PC-3 (cell line): Measurements from ENCODE around the gene HTR5A. TPM values are rescaled to one million over a fixed set of nuclear protein-coding genes. Genes with fewer than 3 reads are reported as not detected.

Experiments
- ATAC-seq: fragments of 200-7000 bp; cut with Tn5 transposase; 2 replicates; pipeline ENCODE4 v1.9.1; 2020; ENCODE audit warnings: mild to moderate bottlenecking, moderate library complexity
- BruUV-seq: library from RNA; stranded (reverse); fragments of 400-500 nt; replicated peaks from 2 replicates; lab custom pipeline; 2021; lab: Mats Ljungman, UMichigan
- CTCF ChIA-PET: fragments of 300-600 bp; sonication (Branson Sonifier 250); formaldehyde crosslinking; loops from one replicate; lab custom pipeline; 2022; ENCODE audit warnings: antibody characterized with exemption; lab: Charles Lee
- POLR2A ChIA-PET: fragments of 300-600 bp; sonication (Branson Sonifier 250); formaldehyde crosslinking; loops from one replicate; lab custom pipeline; 2022; ENCODE audit warnings: antibody characterized with exemption; ENCODE audit not compliant: unreplicated experiment; lab: Charles Lee
- DNase-seq: peaks from one replicate; pipeline ENCODE4 v3.0.0-alpha.2; 2015
- H2AFZ ChIP-seq: fragments of 300-600 bp; sonication (generic); 2 replicates; pipeline ENCODE4 v1.6.0; 2016; ENCODE audit warnings: antibody characterized with exemption, low read length
- H3F3A ChIP-seq: fragments of 300-600 bp; sonication (generic); one replicate; pipeline ENCODE4 v1.6.0; 2017; ENCODE audit warnings: antibody characterized with exemption, low read length, control low read depth, mild to moderate bottlenecking; ENCODE audit not compliant: unreplicated experiment
- H3K27ac ChIP-seq: fragments of 300-600 bp; sonication (generic); 2 replicates; pipeline ENCODE4 v1.5.1; 2016; ENCODE audit warnings: mild to moderate bottlenecking, low read length
- H3K27me3 ChIP-seq: fragments of 300-600 bp; sonication (generic); 2 replicates; pipeline ENCODE4 v1.6.1; 2016; ENCODE audit warnings: low read length, mixed read lengths
- H3K36me3 ChIP-seq: fragments of 300-600 bp; sonication (generic); 2 replicates; pipeline ENCODE4 v1.6.1; 2016; ENCODE audit warnings: low read depth, mixed run types, low read length, mixed read lengths
- H3K4me1 ChIP-seq: fragments of 300-600 bp; sonication (generic); 2 replicates; pipeline ENCODE4 v1.5.1; 2016; ENCODE audit warnings: low read length; ENCODE audit not compliant: insufficient read depth
- H3K4me2 ChIP-seq: fragments of 300-600 bp; sonication (generic); 2 replicates; pipeline ENCODE4 v1.6.0; 2016; ENCODE audit warnings: low read length
- H3K4me3 ChIP-seq: fragments of 300-600 bp; sonication (generic); 2 replicates; pipeline ENCODE4 v1.5.1; 2016; ENCODE audit warnings: mild to moderate bottlenecking, low read length, mixed read lengths
- H3K79me2 ChIP-seq: fragments of 300-600 bp; sonication (generic); 2 replicates; pipeline ENCODE4 v1.6.1; 2017; ENCODE audit warnings: low read length, mixed read lengths
- H3K9ac ChIP-seq: fragments of 300-600 bp; sonication (generic); 2 replicates; pipeline ENCODE4 v1.6.0; 2016; ENCODE audit warnings: mild to moderate bottlenecking, low read length
- H3K9me2 ChIP-seq: fragments of 300-600 bp; sonication (generic); replicated peaks from 2 replicates; pipeline ENCODE4 v1.6.1; 2016; ENCODE audit warnings: mixed run types, low read length, mixed read lengths
- H3K9me3 ChIP-seq: fragments of 300-600 bp; sonication (generic); 2 replicates; pipeline ENCODE4 v1.6.1; 2016; ENCODE audit warnings: low read length, mixed read lengths
- H4K20me1 ChIP-seq: fragments of 300-600 bp; sonication (generic); 2 replicates; pipeline ENCODE4 v1.6.1; 2016; ENCODE audit warnings: low read length, mixed read lengths
- EZH2 ChIP-seq: fragments of 300-600 bp; sonication (generic); IDR thresholded peaks from one replicate; pipeline ENCODE4 v1.6.1; 2017; ENCODE audit warnings: antibody characterized with exemption, mild to moderate bottlenecking, low read length; ENCODE audit not compliant: unreplicated experiment
- EZH2phosphoT487 ChIP-seq: fragments of 300-600 bp; sonication (generic); IDR thresholded peaks from 2 replicates; pipeline ENCODE4 v1.6.1; 2018; ENCODE audit warnings: mild to moderate bottlenecking, antibody characterized with exemption, low read length, borderline replicate concordance
- intact Hi-C: fragments of 100-400 bp; cut with micrococcal nuclease; formaldehyde crosslinking; loops from 2 replicates; pipeline ENCODE4 v1.9.0; 2023
- total RNA-seq: library from RNA; depleted of rRNA; stranded (reverse); fragments of >200 nt; gene quantifications from 2 replicates; pipeline ENCODE4 v1.2.3, GENCODE V29; 2014
- TF ChIP-seq, protein P1 (sequence below): fragments of 300-600 bp; sonication (generic); conservative IDR thresholded peaks from 2 replicates; pipeline ENCODE4 v1.5.1; 2017; ENCODE audit warnings: antibody characterized with exemption, low read depth, mild to moderate bottlenecking, low read length

HTR5A gene
- total RNA-seq, 1 experiment from 2014 or later = not detected

DNA sequence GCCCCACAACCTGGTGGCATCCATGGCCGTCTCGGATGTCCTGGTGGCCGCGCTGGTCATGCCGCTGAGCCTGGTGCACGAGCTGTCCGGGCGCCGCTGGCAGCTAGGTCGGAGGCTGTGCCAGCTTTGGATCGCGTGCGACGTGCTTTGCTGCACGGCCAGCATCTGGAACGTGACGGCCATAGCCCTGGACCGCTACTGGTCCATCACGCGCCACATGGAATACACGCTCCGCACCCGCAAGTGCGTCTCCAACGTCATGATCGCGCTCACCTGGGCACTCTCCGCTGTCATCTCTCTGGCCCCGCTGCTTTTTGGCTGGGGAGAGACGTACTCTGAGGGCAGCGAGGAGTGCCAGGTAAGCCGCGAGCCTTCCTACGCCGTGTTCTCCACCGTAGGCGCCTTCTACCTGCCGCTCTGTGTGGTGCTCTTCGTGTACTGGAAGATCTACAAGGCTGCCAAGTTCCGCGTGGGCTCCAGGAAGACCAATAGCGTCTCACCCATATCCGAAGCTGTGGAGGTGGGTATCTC is 1.1 kb downstream of the HTR5A start:
- Histone ChIP-seq H3F3A (no peaks in the 10 kb centered on the region), H3K27me3 (peaks cover 27% of the 10 kb centered on the region), H2AFZ (no peak overlapping the region), H3K9me2 (no peaks in the 10 kb centered on the region), H3K4me1 (no peaks in the 10 kb centered on the region; the same call in 1 of the 2 replicates), H3K9me3 (no peaks in the 10 kb centered on the region), H3K36me3 (no peaks in the 10 kb centered on the region), H3K27ac (no peak overlapping the region), H4K20me1 (no peaks in the 10 kb centered on the region), H3K4me2 (no peak overlapping the region), H3K9ac (no peak overlapping the region), H3K79me2 (no peaks in the 10 kb centered on the region), H3K4me3 (no peak overlapping the region)
- no peak for DNase-seq
- no TSS peak for BruUV-seq
- ChIA-PET CTCF (no interaction called here), POLR2A (no interaction called here)
- intact Hi-C loops = no loop called here
- no peak for TF ChIP-seq EZH2phosphoT487
- ATAC-seq = no peak

DNA sequence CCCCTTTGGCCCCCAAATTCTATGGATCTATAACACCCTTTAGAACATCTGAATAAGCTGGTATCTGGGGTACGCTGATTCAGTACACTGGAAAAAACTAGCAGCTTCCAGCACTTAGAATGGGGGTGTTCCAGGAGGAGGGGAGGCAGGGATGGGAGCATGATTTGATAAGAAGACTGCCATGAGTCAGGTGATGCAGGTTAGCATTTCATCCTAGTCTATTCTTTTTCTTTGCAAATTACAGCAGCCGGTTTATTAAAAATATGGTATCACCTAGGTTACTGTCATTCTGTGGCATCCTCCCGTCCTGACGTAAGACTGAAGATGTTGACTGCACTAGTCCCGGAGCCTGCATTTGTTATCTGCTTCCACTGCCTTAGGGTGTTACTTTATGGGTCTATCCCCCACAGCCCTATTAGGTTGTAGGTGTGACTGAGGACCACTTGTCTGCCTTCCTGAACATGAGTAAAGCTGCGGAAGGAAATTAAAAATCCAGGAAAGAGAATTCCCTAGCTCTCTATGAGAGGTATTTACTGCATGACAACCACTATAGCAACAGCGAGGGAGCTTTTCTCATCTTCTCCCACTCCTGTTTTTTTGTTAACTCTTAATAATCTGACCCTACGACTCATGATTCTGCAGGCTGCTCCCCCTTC is 1.9 kb downstream of the HTR5A start:
- intact Hi-C loops = no loop called here
- Histone ChIP-seq H3K9me2 (no peaks in the 10 kb centered on the region), H4K20me1 (no peaks in the 10 kb centered on the region), H3K36me3 (no peaks in the 10 kb centered on the region), H3K4me1 (no peaks in the 10 kb centered on the region), H3K4me2 (no peak overlapping the region), H3K9ac (no peak overlapping the region), H3F3A (no peaks in the 10 kb centered on the region), H2AFZ (no peak overlapping the region), H3K4me3 (no peak overlapping the region), H3K27ac (no peak overlapping the region), H3K9me3 (no peaks in the 10 kb centered on the region), H3K27me3 (peaks cover 27% of the 10 kb centered on the region), H3K79me2 (no peaks in the 10 kb centered on the region)
- TF ChIP-seq, protein P1, sequence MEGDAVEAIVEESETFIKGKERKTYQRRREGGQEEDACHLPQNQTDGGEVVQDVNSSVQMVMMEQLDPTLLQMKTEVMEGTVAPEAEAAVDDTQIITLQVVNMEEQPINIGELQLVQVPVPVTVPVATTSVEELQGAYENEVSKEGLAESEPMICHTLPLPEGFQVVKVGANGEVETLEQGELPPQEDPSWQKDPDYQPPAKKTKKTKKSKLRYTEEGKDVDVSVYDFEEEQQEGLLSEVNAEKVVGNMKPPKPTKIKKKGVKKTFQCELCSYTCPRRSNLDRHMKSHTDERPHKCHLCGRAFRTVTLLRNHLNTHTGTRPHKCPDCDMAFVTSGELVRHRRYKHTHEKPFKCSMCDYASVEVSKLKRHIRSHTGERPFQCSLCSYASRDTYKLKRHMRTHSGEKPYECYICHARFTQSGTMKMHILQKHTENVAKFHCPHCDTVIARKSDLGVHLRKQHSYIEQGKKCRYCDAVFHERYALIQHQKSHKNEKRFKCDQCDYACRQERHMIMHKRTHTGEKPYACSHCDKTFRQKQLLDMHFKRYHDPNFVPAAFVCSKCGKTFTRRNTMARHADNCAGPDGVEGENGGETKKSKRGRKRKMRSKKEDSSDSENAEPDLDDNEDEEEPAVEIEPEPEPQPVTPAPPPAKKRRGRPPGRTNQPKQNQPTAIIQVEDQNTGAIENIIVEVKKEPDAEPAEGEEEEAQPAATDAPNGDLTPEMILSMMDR = no peak
- TF ChIP-seq EZH2phosphoT487 (no peak), EZH2 (no peak)
- ChIA-PET CTCF (no interaction called here), POLR2A (no interaction called here)
- BruUV-seq = no TSS peak
- ATAC-seq = no peak
- DNase-seq = no peak

DNA sequence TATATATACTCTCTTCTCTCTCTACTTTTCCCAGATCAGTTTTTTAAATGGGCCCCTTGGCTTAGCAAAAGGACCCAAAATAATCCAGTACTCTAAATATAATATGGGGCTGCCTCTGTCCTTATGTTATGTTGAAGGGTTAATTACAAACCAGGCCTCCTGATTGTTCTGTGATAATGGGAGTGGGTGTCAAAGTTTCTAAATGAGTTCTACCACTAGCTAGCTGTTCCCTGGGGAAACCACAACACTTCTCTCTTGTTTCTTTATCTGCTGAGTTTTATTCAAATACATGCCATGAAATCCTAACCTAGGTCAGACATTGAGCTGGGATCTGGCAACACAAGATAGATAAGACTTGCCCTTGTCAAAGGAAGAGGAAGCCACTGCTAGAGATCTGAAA is 3.8 kb downstream of the HTR5A start:
- no peaks in the 10 kb centered on the region for H3K9me2 ChIP-seq
- no peak overlapping the region for H3K4me3 ChIP-seq
- intact Hi-C loops = no loop called here
- H3K79me2 ChIP-seq = no peaks in the 10 kb centered on the region
- peaks cover 27% of the 10 kb centered on the region for H3K27me3 ChIP-seq
- H2AFZ ChIP-seq = no peak overlapping the region
- no peak for ATAC-seq
- no peaks in the 10 kb centered on the region for H4K20me1 ChIP-seq
- no peaks in the 10 kb centered on the region for H3K9me3 ChIP-seq
- POLR2A ChIA-PET = no interaction called here
- no peaks in the 10 kb centered on the region for H3F3A ChIP-seq
- no peaks in the 10 kb centered on the region for H3K4me1 ChIP-seq
- no peak overlapping the region for H3K4me2 ChIP-seq
- CTCF ChIA-PET = no interaction called here
- DNase-seq = no peak
- H3K9ac ChIP-seq = no peak overlapping the region
- H3K27ac ChIP-seq = no peak overlapping the region
- TF ChIP-seq EZH2 (no peak), EZH2phosphoT487 (no peak)
- TF ChIP-seq, protein P1 = no peak
- no peaks in the 10 kb centered on the region for H3K36me3 ChIP-seq
- BruUV-seq = no TSS peak
